Measurements from ENCODE around the gene ZBBX.

Gene ZBBX

GRCh38 chr3:167306319-167306718, 73.8 kb downstream of the ZBBX start:
- DNase-seq: no peak

GRCh38 chr3:167305340-167305890, 74.7 kb downstream of the ZBBX start:
- DNase-seq: no peak

DNA sequence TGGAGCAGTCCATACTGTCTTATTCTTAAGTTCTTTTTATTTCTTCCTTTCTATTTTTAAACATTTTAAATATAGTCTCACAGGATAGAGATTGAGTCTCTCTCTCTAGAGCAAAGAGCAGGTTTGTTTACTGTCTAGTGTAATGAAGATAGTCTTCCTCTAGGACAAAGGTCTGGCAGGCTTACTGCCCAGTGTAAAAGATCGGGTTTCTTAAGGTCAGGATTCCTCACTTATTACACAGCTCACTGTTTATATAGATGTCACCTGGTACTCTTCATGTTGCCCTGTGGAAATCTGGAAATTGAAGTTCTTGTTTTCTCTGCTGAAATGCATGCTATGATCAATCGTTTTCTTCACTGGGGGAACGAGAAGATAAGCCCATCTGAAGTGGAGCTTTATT, 76.0 kb downstream of the ZBBX start:
- peak; percentile 55 for DNase-seq

DNA sequence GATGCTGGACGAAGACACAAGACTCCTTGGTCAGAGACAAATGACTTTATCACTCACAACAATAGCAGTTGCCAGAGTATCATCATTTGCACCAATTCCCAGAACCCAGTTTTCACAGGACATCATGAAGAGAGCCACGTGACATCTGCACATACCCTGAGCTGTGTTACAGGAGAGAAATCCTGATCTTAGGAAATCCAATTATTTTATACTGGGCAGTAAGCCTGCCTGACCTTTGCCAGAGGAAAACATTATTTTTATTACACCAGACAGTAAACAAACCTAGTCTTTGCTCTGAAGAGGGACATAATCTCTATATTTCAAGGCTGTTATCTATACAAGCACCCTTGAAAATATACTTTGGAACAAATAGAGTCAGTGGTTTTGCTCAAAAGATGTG, 77.4 kb downstream of the ZBBX start:
- no peak for DNase-seq

- no peak for DNase-seq
These were observed 79.9 kb downstream of the ZBBX start for GRCh38 chr3:167300207-167300606.

- no peak for DNase-seq
These were observed 90.7 kb downstream of the ZBBX start for GRCh38 chr3:167289435-167289834.

- DNase-seq: no peak
These were observed 91.4 kb downstream of the ZBBX start for GRCh38 chr3:167288737-167289136.

- no peak for DNase-seq
These were observed 92.8 kb downstream of the ZBBX start for GRCh38 chr3:167287308-167287707.

DNA sequence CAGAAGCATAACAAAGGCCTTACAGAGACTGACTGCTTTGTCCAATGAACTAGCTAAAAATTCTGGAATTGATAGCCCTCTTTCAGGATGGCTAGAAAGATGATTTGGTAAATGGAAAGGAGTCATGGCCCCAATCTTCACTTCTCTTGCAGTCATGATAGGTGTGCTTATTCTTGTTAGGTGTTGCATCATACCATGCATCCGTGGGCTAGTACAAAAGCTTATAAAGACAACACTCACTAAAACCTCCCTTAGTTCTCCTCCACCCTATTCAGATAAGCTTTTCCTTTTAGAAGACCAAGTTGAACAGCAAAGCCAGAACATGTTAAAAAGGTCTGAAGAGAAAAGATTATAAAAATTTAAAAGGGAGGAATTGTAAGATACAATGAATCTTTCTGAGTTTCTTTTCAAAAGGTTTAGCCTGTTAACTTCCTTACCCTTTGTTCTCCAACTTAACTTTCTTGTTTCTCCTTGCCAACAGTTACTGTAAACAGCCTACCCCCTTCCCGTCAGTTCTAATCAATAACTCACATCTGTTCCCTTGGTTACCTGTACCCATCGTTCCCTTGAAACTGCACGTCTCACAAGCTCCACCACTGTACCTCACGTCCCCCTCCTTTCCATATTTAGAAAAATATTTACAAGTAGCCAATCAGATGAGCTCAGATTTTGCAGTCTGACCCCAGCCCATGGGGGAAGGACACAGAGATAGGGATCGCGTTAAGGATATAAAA, 105.8 kb downstream of the ZBBX start:
- no peak for DNase-seq

DNA sequence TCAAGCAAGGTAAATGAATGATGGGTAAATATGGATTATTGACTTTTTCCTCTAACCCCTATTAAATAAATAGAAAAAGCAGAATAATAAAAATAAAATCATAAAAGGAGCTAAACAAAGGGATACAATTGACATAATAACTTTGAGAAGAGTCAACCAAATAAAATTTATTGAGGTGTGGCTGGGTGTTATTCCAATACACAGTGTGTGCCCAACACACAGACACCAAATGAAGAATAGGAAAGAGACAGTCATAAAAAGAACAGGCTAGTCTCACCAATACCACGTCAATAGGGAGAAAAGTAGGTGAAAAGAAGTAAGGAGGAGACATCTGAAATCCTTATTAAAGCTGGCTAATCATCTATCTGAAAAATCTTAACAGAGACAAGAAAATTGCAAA, 127.1 kb downstream of the ZBBX start:
- DNase-seq: no peak

DNA sequence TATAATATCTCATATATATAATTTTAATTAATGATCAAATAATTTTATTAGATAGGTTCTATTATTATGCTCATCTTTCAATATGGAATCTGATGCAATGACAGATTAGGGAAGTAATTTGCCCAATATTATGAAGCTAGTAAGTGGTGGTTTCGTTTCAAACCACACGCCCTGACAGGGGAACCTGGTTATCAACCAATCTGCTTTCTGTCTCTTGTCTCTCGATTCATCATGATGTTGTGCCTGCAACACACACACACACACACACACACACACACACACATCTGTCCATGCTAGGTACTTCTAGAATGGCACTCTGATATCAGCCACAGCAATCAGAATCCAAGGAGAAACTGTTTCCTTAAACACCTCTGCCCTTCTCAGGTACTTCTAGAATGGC, 128.4 kb downstream of the ZBBX start:
- DNase-seq: no peak

- DNase-seq: no peak
These were observed 133.8 kb downstream of the ZBBX start for GRCh38 chr3:167246252-167246651.

DNA sequence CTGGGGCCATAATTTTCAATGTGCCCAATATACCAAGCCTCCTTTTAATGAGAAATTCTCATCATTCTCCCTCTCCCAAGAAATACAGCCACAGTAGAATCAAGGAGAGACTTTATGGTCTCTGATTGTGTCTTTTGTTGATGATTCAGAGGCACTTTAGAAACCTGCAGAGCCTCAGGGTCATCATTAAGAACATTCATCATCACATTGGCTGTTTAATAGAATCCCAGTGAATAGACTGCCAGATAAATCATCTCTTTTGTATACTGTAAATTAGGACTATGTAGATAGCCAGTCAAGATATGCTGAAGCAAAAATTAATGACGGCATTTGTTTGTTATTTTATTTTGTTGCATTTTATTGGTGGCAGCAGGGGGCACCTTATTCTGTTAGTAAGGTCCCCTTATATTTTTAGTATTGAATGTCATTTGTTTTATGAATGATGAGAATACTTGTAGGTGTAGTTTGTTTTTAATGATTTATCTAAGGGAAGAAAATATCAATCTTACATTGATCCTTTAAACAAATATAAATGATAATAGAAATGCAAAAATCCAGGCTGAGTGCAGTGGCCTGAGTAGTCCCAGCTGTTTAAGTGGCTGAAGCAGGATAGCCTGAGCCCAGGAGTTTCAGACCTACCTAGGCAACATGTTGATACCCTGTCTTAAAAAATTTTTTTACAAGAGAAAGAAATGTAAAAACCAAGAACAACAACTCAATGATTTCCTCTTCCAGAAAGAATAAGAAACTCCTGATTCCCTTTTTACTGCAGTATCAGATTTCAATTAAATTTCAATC, 138.8 kb downstream of the ZBBX start:
- no peak for DNase-seq

GRCh38 chr3:167228135-167228534, 152.0 kb downstream of the ZBBX start:
- DNase-seq: no peak

DNA sequence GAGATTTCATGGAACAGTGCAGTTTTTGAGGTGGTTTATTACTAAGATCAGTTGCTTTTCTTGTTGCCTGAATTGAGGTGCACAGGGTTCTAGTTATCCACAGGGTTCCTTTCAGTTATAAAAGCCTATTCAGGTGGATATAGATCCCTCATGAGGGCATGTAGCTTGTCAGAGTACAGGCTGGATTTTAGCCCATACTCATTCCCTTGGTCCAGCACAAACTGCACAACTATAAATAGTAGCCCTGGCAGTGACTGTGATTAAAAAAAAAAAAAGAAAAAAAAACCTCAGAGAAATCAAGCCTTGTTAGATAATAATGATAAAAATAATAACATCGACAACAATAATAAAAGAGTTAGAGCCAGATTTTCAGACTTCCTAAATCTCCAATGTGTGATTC, 154.3 kb downstream of the ZBBX start:
- no peak for DNase-seq

DNA sequence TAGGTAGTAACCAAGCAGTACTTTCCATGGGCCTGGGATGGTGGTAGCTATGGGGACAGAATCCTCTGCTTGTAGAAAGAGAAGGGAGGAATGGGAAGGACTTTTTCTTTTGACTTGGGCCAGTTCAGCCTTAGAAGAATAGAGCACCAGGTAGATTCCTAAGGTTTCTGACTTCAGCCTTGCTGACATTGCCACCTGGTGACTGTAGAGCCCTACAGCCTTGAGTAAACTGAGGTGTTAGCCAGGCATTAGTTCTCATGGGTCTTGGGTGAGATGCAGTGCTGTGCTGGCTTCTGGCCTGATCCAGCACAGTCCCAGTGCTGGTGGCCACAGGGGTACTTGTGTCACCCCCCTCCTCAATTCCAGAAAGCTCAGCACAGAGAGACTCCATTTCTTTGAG, 171.1 kb downstream of the ZBBX start:
- DNase-seq: no peak

DNA sequence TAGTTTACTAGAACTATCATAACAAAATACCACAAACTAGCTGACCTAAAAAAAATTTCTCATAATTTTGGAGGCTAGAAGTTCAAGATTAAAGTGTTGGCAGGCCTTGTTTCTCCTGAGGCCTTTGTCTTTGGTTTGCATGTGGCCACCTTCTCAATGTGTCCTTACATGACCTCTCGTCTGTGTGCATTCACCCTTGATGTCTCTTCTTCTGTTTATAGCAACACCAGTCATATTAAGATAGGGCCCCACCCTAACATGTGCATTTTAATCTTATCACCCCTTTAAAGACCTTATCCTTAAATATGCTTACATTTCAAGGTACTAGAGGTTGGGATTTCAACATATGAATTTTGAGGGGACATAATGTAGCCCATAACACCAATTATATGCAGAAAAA, 177.0 kb downstream of the ZBBX start:
- DNase-seq: no peak

- DNase-seq: no peak
These were observed 181.0 kb downstream of the ZBBX start for GRCh38 chr3:167198949-167199600.

Measured in NCI-H526 treated with DMSO at 0.1 percent for 48 hours (cell line).